HG03439 (cell line): ENCODE data around the gene UROC1.

ENCODE experiments used
- ATAC-seq: cut with Tn5 transposase; IDR thresholded peaks from one replicate; pipeline ENCODE4 v1.9.1; 2021; ENCODE audit warnings: mild to moderate bottlenecking, moderate library complexity; ENCODE audit not compliant: unreplicated experiment

The UROC1 gene

DNA sequence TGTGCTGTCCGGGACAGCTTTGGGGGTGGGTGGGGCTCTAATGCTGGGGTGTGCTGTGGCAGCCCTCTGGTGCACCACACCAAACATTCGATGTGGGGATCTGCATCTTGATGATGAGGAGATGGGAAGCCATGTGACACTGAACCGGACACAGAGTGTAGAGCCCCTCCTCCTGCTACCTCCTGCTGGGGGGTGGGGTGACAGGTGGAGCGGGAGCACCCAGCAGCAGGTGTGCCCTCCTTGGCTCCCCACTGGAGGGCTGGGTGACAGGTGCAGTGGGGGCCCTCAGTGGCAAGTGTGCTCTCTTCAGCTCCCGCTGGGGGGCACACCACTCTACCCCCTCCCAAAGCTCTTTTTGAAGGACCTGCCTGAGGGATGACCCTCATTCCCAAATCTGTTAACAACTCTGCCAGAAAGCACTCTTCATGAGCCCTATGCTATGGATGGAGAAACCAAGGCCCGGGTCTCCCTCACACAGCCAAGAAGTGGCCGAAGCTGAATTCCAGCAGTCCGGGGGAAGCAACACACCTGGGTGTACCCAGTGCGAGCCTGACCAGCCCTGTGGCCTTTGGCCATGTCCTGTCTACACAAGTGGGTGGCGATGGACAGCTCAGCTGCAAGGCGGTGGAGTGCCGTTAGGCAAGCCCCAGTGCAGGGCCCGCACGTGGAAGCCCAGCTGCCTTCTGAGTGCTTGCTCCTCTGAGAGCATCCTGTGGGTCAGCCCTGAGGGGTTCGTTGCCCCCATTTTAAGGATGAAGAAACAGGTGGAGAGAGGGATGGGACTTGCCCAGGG lies 609 bp upstream of the UROC1 start:
- no peak for ATAC-seq

DNA sequence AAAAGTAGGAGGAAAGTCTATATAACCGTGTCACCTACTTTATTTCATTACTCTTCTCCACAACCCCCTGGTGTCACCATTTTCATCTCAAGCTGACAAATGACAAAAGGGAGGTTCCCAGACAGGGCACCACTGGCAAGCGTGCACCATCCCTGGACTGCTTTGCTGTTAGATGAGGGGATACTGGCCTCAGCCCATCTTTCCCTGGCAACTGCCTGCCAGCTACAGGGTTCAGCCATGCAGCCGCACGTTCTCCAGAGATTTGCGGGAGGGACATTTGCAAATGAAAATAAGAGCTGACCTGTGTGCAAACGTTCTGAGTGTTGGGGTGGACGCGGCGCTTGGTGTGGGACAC lies 660 bp downstream of the UROC1 start:
- ATAC-seq, result no peak

DNA sequence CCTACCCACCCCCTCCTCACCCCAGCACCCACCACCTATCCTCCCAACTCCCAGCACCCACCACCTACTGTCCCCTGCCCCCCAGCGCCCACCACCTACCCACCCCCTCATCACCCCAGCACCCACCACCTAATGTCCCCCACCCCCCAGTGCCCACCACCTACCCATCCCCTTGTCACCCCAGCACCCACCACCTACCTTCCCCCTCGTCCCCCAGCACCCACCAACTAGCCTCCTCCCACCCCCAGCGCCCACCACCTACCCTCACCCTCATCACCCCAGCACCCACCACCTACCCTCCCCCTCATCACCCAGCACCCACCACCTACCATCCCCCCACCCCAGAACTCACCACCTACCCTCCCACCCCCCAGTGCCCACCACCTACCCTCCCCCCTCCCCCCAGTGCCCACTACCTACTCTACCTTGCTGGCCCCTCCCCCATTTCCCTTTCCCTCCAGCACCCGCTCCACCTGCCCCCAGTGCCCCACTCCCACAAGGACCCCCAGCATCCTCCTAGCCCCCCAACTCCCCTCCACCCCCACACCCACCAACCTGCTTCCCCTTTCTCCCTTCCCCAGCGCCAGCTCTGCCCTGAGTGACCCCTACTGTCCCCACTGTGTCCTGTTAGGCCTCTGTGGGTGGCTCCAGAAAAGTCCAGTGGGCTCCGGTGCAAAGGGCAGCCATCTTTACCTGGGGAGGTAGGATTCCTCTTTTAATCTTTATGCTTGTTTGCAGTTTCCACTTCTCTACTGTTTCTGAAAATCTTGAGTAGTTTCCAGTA lies 1.2 kb downstream of the UROC1 start:
- no peak for ATAC-seq

DNA sequence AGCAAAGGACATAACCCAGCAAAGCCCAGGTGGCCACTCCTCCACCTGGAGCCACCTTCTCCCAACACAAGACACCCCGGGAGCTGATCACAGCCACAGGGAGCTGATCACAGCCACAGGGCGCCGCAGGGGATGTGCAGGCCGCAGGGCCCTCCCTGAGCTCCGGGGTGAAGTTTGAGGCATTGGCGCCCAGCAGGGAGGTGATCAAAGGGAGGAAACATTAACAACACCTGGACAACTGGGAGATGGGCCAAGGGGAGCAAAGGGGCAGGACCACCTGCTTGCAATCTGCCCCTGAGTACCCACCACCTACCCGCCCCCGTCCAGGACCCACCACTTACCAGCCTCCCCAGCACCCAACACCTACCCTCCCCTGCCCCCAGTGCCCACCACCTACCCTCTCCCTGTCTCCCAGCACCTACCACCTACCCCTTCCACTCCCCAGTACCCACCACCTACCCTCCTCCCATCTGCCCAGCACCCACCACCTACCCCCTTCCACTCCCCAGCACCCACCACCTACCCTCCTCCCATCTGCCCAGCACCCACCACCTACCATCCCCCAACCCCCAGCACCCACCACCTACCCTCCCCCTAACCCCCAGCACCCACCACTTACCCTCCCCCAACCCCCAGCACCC lies 2.4 kb downstream of the UROC1 start:
- no peak for ATAC-seq

DNA sequence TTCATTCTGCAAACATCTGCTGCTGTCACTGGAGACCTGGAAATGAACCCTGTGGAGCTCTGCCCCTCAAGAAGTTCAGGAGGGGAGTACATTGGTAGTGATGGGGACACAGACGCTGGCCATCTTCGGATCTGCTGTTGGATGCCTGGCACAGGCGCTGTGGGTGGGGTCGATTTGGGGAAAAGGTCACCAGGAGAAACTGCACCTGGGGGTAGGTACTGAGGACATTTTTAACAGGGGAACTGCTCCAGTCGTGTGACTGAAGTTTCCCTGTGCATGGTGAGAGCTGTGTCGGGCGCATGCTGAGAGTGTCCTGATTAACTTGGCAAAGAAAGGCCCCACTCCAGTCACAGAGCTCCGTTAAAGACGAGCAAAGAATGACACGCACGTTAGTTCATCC lies 3.4 kb downstream of the UROC1 start:
- ATAC-seq, result no peak

DNA sequence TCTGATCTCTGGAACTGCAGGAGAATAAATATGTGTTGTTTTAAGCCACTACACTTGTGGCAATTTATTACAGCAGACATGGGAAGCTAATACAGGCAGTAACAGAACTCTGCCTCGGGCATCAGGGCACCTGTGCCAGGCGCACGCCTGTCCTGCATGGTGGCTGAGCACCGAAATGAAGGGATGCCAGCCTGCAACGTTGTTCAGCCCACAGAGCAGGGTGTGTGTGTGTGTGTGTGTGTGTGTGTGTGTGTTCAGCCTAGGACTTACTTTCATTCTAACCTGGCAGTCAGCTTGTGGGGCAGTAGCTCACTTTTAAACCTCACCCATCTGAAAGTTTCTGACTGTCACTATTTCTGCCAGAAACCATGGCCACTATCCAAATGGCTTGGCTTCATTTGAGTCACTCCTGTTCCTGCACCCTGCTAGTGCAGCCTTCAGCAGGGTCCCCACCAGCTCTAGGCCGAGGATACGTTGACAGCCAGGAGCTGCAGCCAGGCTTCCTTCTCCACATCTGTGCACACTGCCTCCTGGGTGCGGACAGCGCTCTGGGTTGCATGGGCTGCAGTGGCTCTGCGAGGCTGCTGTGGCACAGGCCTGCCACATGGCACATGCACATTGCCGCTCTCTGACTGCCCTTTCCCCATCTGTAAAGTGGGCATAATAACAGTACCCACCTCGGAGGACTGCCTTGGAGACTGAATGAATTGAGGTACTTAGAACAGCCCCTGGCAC lies 4.5 kb downstream of the UROC1 start:
- no peak for ATAC-seq

DNA sequence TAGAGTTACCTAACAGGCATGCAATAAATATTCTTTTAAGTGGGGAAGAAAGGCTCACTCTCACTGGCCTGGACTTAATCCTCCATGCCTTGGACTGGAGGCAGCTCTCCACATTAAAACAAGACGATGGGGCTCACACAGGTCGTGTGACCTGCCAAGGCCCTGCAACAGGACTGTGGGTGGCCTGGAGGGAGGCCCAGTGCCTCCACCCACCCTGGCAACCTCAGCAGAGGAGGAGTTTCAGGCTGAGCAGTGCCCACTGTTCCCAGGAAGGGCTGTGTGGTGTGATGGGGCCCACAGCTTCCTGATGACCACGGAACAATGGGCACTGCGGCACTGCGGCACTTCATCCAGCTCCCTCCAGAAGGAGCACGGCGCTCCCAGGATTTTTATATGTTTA lies 5.5 kb downstream of the UROC1 start:
- ATAC-seq, result no peak

DNA sequence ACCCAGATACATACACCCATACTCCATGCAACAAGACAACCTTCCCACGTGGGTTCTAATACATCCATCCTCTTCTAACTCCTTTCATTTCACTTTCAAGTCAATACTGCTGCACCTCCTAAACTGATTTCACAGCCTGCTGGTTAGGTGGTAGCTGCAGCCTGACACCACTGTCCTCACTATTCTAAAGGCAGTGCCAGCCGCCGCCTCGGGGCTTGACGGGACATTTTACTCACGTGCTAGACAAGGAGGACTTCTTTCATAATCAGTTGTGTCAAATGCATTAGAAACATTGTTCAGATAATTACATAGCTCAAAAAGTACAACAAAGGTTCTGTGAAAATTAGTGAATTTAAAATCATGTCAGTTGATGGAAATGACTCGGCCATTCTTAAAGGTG lies 6.3 kb downstream of the UROC1 start:
- no peak for ATAC-seq

DNA sequence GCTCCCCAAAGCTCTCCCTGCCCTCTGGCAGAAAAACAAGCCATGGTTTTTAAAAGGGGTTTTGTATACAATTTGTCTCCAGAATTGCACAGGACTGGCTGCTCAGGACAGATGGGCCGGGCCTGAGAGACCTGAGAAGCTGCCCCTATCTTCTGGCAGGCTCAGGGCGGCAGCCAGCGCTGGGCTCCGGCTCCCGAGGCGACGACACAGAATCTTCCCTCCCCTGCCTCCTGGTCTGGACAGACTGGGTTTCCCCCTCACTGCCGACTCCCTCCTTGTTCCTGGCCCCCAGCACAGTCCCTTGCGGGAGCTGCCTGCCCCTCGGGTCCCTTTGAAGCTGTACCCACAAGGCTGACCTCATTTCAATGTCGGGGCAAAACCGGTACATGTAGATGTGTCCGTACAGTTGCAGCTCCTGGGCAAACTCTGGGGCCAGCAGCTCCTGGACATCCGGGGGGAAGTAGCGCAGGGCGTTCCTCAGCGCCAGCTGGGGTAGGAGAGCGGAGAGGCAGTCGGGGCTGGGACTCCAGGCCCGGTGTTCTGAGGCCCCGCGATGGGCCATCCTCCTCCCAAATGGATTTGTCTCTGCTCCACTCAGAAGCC lies 7.2 kb downstream of the UROC1 start:
- no peak for ATAC-seq

DNA sequence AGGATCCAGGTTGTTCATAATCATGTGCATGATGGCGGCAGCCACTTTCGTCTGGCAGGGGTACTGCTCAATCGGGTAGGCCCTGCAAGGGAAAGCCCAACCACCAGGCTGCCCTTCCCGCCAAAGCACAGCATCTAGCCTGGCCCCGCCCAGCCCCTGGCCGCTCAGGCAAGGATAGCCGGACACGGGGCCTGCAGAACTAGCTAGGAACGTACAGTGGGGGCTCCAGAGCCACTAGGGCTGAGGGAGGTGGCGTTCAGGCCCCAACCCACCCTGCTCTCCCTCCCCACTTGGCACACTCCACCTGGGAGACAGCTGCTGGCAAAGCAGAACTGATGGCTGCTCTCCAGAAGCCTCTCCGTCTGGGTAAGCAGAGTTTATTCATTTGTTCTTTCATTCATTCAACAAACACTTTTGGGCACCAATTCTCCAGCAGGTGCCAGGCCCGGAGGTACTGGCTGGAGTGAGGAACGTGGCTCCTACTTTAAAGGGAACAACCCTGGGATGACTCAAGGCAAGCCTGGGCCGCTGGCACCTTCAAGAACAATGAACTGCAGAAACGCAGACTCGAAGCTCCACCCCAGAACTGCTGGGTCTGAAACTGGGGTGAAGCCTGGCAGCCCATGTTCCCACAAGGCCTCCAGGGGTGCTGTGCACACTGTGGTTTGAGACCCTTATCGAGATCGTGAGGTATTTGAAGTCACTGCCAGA lies 7.8 kb downstream of the UROC1 start:
- ATAC-seq, result no peak

DNA sequence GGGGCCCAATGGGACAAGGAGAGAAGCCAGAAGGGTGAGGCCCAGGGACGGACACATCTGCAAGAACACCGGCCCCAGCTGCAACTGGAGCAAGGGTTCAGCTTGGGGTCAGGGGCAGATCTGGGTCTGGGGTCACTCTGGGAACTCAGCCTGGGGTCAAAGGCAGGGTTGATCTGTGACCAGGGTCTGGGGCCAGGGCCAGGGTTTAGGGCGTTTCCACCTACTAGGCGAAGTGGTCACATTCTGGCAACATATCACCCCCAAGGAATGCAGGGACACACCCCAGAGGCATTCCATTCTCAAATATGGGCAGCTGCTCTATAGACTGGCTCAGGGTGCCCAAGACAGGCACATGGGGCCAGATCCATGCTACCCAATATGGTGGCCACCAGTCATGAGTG lies 9.0 kb downstream of the UROC1 start:
- no peak for ATAC-seq

DNA sequence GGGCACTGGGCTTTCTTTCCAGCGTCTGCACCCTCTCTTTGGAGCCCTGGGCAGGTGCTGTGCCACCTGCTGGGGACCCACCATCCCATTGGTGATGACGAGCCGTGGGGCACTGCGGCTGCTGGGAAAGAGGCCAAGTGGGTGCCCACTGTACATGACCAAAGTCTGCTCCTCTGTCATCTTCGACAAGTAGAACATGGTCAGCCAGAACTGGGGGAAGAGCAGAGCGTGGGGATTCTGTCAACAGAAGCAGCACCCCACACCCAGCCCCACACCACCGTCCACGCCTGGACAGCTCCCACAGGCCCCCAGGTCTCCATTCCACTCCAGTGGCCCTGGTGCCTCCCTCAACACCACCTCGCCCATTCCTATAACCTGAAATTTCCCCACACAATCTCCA lies 9.7 kb downstream of the UROC1 start:
- no peak for ATAC-seq

DNA sequence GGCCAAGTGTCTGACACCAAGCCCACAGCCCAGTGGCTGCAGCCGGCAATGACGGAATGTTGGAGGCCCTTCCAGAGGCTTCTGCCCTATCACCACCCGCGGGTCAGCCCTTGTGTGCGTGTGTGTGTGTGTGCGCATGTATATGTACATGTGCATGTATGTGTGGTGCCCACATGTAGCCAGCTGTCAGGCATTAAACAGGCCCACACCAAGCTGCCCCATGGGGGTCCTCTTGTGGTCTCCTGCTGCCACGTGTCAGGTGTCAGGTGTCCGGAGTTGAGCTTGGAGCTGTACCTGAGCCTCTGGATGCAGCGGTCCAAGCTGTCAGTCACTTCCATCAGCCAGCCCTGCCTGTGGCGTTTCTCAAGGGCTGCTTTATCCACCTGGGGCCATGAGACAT lies 13.9 kb downstream of the UROC1 start:
- ATAC-seq, result no peak

DNA sequence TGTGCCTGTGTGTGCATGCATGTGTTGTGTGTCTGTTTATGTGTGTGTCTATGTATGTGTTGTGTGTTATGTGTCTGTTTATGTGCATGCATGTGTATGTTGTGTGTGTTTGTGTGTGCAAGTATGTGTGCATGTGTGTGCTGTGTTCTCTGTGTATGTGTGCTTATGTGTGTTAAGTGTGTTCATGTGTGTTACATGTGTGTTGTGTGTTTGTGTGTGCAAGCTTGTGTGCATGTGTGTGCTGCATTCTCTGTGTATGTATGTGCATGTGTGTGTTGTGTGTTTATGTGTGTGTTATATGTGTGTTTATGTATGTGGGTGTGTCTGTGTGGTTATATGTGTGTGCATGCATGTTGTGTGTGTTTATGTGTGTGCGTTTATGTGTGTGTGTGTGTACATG lies 14.9 kb downstream of the UROC1 start:
- ATAC-seq, result no peak

DNA sequence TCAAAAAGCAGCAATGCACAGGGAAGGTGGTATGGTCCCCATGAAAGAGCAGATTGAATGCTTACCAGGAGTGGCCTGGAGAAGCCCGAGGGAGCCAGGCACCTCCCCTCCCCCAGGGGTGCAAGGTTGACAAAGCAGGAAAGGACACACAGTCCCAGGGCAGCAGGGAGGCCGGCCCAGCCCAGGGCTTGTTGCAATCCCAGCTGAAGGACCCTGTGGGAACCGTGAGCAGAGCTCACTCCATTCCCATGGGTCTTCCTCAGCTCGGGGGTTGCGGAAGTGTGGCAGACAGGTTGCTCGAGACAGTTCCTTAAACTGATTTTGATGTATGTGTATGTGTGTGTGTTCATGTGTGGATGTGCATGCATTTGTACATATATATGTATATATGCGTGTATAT lies 15.8 kb downstream of the UROC1 start:
- no peak for ATAC-seq

DNA sequence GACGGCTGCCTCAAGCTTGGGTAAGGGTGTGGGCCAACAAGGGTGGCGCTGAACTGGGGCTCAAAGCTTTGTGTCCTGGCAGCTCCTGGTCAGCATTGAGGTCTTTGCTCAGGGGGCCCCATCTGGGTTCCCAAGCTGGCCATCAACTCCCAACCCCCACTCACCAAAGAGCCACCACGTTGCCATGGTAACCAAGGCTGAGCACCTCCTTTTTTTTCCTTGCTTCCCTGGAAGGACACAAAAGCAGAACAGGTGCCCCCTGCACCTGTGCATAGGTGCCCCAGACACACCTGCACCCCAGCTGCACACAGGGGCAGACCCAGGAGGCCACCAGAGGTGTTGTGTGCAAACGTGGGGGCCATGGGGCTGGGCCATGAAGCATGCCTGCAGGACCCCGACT lies 16.5 kb downstream of the UROC1 start:
- no peak for ATAC-seq

DNA sequence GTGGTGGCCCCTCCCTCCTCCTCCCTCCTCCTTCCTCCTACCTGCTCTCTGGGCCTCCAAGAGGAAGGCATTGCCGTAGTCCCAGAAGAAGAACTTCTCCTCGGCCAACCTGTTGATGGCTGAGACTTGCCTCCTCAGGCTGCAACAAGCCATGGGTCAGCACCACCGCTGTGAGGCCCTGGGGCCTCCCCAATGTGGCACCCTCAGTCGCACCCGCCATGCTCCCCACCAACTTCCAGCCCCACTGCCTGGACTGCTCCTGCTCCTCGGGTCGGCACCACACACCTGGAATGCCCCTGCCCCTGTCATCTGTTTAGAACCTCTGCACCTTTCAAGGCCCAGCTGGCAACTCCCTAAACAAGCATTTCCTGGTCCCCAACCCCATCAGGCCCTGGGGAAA lies 17.6 kb downstream of the UROC1 start:
- no peak for ATAC-seq

DNA sequence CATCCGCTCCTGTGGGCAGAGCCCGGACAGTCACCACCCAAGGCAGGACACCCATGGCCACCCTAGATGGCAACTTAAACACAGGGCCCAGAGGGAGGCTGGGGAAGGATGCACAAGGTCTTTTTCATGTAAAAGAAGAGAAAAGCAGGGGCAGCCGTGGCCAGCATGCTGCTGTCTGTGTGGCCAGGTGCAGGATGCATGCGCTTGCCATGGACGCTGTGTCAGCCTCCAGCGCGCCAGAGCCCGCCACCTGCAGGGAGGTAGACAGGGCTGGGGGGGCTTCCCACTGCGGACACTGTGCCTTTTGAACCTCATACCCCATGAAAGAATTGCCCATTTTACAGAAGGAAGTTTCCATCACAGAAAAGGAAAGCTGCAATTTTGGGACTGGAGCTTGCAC lies 18.2 kb downstream of the UROC1 start:
- no peak for ATAC-seq

DNA sequence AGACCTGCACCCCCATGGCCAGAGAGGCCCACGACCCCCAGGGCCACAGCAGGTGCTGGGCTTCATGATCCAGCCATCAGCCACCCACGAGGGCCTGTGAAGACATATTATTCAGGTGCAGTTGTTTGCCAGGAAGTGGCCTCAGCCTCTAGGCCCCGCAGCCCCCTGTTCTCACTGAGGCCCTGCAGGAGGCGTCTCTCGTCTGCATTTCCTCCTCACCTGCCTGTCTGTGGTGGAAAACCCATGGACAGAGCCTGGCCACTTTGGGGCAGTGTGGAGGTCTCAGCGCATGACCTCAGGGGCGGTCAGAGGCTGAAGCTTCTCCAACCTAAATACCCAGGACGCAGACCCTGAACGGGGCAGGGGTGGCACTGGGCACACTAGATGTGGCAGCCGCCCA lies 18.6 kb downstream of the UROC1 start:
- ATAC-seq, result no peak

DNA sequence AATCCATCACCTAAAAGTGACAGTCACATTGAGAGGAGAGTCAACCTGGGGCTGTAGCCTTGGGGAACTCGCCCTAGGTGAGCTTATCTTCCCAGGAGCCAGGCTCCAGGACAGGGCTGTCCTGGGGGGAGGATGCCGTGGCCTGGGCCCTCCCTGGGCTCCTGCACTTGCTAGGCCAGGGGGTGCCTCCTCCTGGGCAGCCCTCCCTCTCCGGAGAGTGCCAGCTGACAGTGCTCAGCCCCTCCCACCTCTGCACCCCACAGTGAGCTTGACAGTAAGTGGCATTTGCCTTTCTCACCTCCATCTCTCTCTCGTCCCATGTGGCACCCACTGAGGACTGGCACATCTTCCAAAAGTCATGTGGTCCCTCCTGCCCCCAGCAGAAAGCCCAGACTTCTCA lies 19.1 kb downstream of the UROC1 start:
- ATAC-seq, result no peak
